Left renal pelvis (tissue), 4 donors: ENCODE data around the gene CALCOCO2. TPM values are rescaled to one million over a fixed set of nuclear protein-coding genes. Genes with fewer than 3 reads are reported as not detected.
"Not testable (repeated sequence)": the region's sequence is repeated elsewhere in the genome, so short reads cannot be mapped to it uniquely, and the experiment has no call there.

Source experiments
- DNase-seq, 4 donors: peaks; one replicate each; pipeline ENCODE4 v3.0.0-alpha.2; 2013; ENCODE audit warnings: low read depth in 4 of 4, low spot score in 3 of 4
- polyA plus RNA-seq, 4 donors: library from polyadenylated mRNA; unstranded; fragments of 120-200 nt; gene quantifications; one replicate each; pipeline ENCODE4 v1.2.1, GENCODE V29; 2013; ENCODE audit not compliant: insufficient read length in 4 of 4

Gene CALCOCO2
- polyA plus RNA-seq, 4 donors = 71.0 to 87.9 (median 81.8) TPM

GRCh38 chr17:48871551-48872351 lies 40.9 kb downstream of the CALCOCO2 start:
- DNase-seq = peak in 1 of 4 donors; percentile 29

GRCh38 chr17:48872409-48872808 lies 41.6 kb downstream of the CALCOCO2 start:
- DNase-seq = not testable (repeated sequence)

- DNase-seq = peak in 1 of 4 donors; percentile 44
These were observed 42.4 kb downstream of the CALCOCO2 start for GRCh38 chr17:48873209-48873608.

- no peak for DNase-seq
These were observed 43.0 kb downstream of the CALCOCO2 start for GRCh38 chr17:48873696-48874443.

GRCh38 chr17:48878920-48879898 lies 48.4 kb downstream of the CALCOCO2 start:
- peak in 2 of 4 donors; percentile 54 to 56 for DNase-seq

- no peak for DNase-seq
These were observed 51.4 kb downstream of the CALCOCO2 start for GRCh38 chr17:48882272-48882671.

GRCh38 chr17:48883171-48883570 lies 52.3 kb downstream of the CALCOCO2 start:
- DNase-seq = no peak

GRCh38 chr17:48890086-48890485 lies 59.3 kb downstream of the CALCOCO2 start:
- no peak for DNase-seq

GRCh38 chr17:48892940-48893645 lies 62.3 kb downstream of the CALCOCO2 start:
- no peak for DNase-seq

- no peak for DNase-seq
These were observed 63.0 kb downstream of the CALCOCO2 start for GRCh38 chr17:48893646-48894508.

GRCh38 chr17:48894886-48895285 lies 64.1 kb downstream of the CALCOCO2 start:
- no peak for DNase-seq

- no peak for DNase-seq
These were observed 70.4 kb downstream of the CALCOCO2 start for GRCh38 chr17:48901241-48901640.

- DNase-seq = no peak
These were observed 72.6 kb downstream of the CALCOCO2 start for GRCh38 chr17:48903401-48903800.

GRCh38 chr17:48904428-48904827 lies 73.6 kb downstream of the CALCOCO2 start:
- DNase-seq = no peak

GRCh38 chr17:48905987-48906515 lies 75.2 kb downstream of the CALCOCO2 start:
- no peak for DNase-seq

- DNase-seq = peak in 2 of 4 donors; percentile 33 to 48
These were observed 76.8 kb downstream of the CALCOCO2 start for GRCh38 chr17:48907713-48908046.

GRCh38 chr17:48908047-48908843 lies 77.4 kb downstream of the CALCOCO2 start, which contains the start of gene UBE2Z:
UBE2Z (plus strand) TSS chr17:48908407; CDS start chr17:48908504, 97 bp downstream.
- DNase-seq = peak; percentile 88 to 91 (median 88)

GRCh38 chr17:48908853-48909394 lies 78.1 kb downstream of the CALCOCO2 start:
- DNase-seq = peak; percentile 79 to 85 (median 83)
